Activated CD8-positive, alpha-beta memory T cell treated with anti-CD3 and anti-CD28 coated beads, Interleukin-2, amount 10 ng/mL, durations not matched to agents 7 days and 5 days (primary cell): ENCODE results near the gene PDE8A. TPM values are rescaled to one million over a fixed set of nuclear protein-coding genes. Genes with fewer than 3 reads are reported as not detected.
A peak's percentile ranks its signal among the peaks of the same experiment; 100 is the strongest.

ENCODE experiments used
- ATAC-seq: fragments of 150-1000 bp; cut with Tn5 transposase; one replicate; pipeline ENCODE4 v1.10.0; 2021; ENCODE audit warnings: moderate library complexity
- CTCF ChIA-PET: fragments of 350-600 bp; sonication (Branson Sonifier 250); formaldehyde crosslinking; loops from one replicate; lab custom pipeline; 2021; ENCODE audit warnings: antibody characterized with exemption; lab: Charles Lee
- DNase-seq: peaks from one replicate; pipeline ENCODE4 v3.0.0-alpha.2; 2020
- H3K27ac Mint-ChIP-seq: one replicate; pipeline ENCODE4 v1.8.0; 2021; ENCODE audit warnings: mild to moderate bottlenecking, mixed read lengths
- H3K27me3 Mint-ChIP-seq: one replicate; pipeline ENCODE4 v1.8.0; 2021; ENCODE audit warnings: mixed read lengths
- H3K36me3 Mint-ChIP-seq: one replicate; pipeline ENCODE4 v1.8.0; 2021; ENCODE audit warnings: mild to moderate bottlenecking, mixed read lengths
- H3K4me1 Mint-ChIP-seq: one replicate; pipeline ENCODE4 v1.8.0; 2021; ENCODE audit warnings: mixed read lengths
- H3K4me3 Mint-ChIP-seq: one replicate; pipeline ENCODE4 v1.8.0; 2021; ENCODE audit warnings: mild to moderate bottlenecking, moderate library complexity, mixed read lengths
- H3K9me3 Mint-ChIP-seq: one replicate; pipeline ENCODE4 v1.8.0; 2022; ENCODE audit warnings: low read depth, mixed read lengths
- total RNA-seq, 2 experiments: library from RNA; stranded (reverse); gene quantifications; one replicate each; pipeline ENCODE4 v1.2.3, GENCODE V29; 2021

Gene PDE8A
- total RNA-seq, 2 experiments from 2014 or later: 17.7 to 21.1 TPM

GRCh38 chr15:85108136-85108535 lies 126.5 kb downstream of the PDE8A start:
- Mint-ChIP-seq H3K4me3 (no peak overlapping the region), H3K27me3 (no peaks in the 10 kb centered on the region), H3K9me3 (no peaks in the 10 kb centered on the region), H3K4me1 (no peaks in the 10 kb centered on the region), H3K36me3 (no peaks in the 10 kb centered on the region), H3K27ac (no peak overlapping the region)
- no peak for ATAC-seq
- no peak for DNase-seq
- CTCF ChIA-PET: no interaction called here

GRCh38 chr15:85109333-85109732 lies 127.7 kb downstream of the PDE8A start:
- no peak for ATAC-seq
- no peaks in the 10 kb centered on the region for H3K36me3 Mint-ChIP-seq
- no peak overlapping the region for H3K27ac Mint-ChIP-seq
- H3K4me1 Mint-ChIP-seq: no peaks in the 10 kb centered on the region
- no peaks in the 10 kb centered on the region for H3K27me3 Mint-ChIP-seq
- no peaks in the 10 kb centered on the region for H3K9me3 Mint-ChIP-seq
- no peak for DNase-seq
- no peak overlapping the region for H3K4me3 Mint-ChIP-seq
- CTCF ChIA-PET: no interaction called here

GRCh38 chr15:85112997-85113396 lies 131.3 kb downstream of the PDE8A start:
- Mint-ChIP-seq H3K9me3 (no peaks in the 10 kb centered on the region), H3K36me3 (peaks cover 17% of the 10 kb centered on the region), H3K4me3 (no peak overlapping the region), H3K4me1 (peaks cover 6% of the 10 kb centered on the region), H3K27ac (no peak overlapping the region), H3K27me3 (no peaks in the 10 kb centered on the region)
- DNase-seq (no peak), ATAC-seq (no peak)
- CTCF ChIA-PET: no interaction called here

- Mint-ChIP-seq H3K36me3 (peaks cover 17% of the 10 kb centered on the region), H3K27ac (no peak overlapping the region), H3K27me3 (no peaks in the 10 kb centered on the region), H3K4me1 (peaks cover 6% of the 10 kb centered on the region), H3K4me3 (no peak overlapping the region), H3K9me3 (no peaks in the 10 kb centered on the region)
- ATAC-seq: no peak
- peak; percentile 18 for DNase-seq
- CTCF ChIA-PET: no interaction called here
Measured at GRCh38 chr15:85114886-85115285, 133.2 kb downstream of the PDE8A start.

- CTCF ChIA-PET: no interaction called here
- Mint-ChIP-seq H3K4me3 (no peak overlapping the region), H3K36me3 (peaks cover 17% of the 10 kb centered on the region), H3K4me1 (peaks cover 6% of the 10 kb centered on the region), H3K27ac (no peak overlapping the region), H3K27me3 (no peaks in the 10 kb centered on the region), H3K9me3 (no peaks in the 10 kb centered on the region)
- ATAC-seq: no peak
- peak; percentile 19 for DNase-seq
Measured at GRCh38 chr15:85116066-85116465, 134.4 kb downstream of the PDE8A start.

- H3K27ac Mint-ChIP-seq: no peak overlapping the region
- CTCF ChIA-PET: no interaction called here
Measured at GRCh38 chr15:85116494-85116893, 134.8 kb downstream of the PDE8A start.

GRCh38 chr15:85116925-85117646 lies 135.4 kb downstream of the PDE8A start:
- Mint-ChIP-seq H3K36me3 (peaks cover 19% of the 10 kb centered on the region), H3K27ac (no peak overlapping the region), H3K4me3 (no peak overlapping the region), H3K4me1 (peaks cover 6% of the 10 kb centered on the region), H3K9me3 (no peaks in the 10 kb centered on the region), H3K27me3 (no peaks in the 10 kb centered on the region)
- CTCF ChIA-PET: no interaction called here
- DNase-seq: peak; percentile 29
- ATAC-seq: no peak

More at GRCh38 chr15:85116494-85116893, 134.8 kb downstream of the PDE8A start:
- peaks cover 17% of the 10 kb centered on the region for H3K36me3 Mint-ChIP-seq
- ATAC-seq (no peak), DNase-seq (peak; percentile 27)
- no peaks in the 10 kb centered on the region for H3K9me3 Mint-ChIP-seq
- no peaks in the 10 kb centered on the region for H3K27me3 Mint-ChIP-seq
- H3K4me3 Mint-ChIP-seq: no peak overlapping the region
- H3K4me1 Mint-ChIP-seq: peaks cover 6% of the 10 kb centered on the region

GRCh38 chr15:85118173-85118572 lies 136.5 kb downstream of the PDE8A start:
- no peak for ATAC-seq
- CTCF ChIA-PET: no interaction called here
- no peaks in the 10 kb centered on the region for H3K27me3 Mint-ChIP-seq
- H3K9me3 Mint-ChIP-seq: no peaks in the 10 kb centered on the region
- H3K4me1 Mint-ChIP-seq: peaks cover 6% of the 10 kb centered on the region
- peaks cover 21% of the 10 kb centered on the region for H3K36me3 Mint-ChIP-seq
- peak; percentile 7 for DNase-seq
- no peak overlapping the region for H3K4me3 Mint-ChIP-seq
- H3K27ac Mint-ChIP-seq: no peak overlapping the region

- peaks cover 25% of the 10 kb centered on the region for H3K36me3 Mint-ChIP-seq
- CTCF ChIA-PET: no interaction called here
- no peaks in the 10 kb centered on the region for H3K9me3 Mint-ChIP-seq
- H3K4me3 Mint-ChIP-seq: no peak overlapping the region
- peaks cover 6% of the 10 kb centered on the region for H3K4me1 Mint-ChIP-seq
- no peaks in the 10 kb centered on the region for H3K27me3 Mint-ChIP-seq
- ATAC-seq: no peak
- DNase-seq: peak; percentile 28
- H3K27ac Mint-ChIP-seq: no peak overlapping the region
Measured at GRCh38 chr15:85118581-85118980, 136.9 kb downstream of the PDE8A start.

GRCh38 chr15:85120351-85121113 lies 138.9 kb downstream of the PDE8A start:
- Mint-ChIP-seq H3K27ac (no peak overlapping the region), H3K9me3 (no peaks in the 10 kb centered on the region), H3K4me3 (no peak overlapping the region), H3K4me1 (peaks cover 13% of the 10 kb centered on the region), H3K36me3 (peaks cover 26% of the 10 kb centered on the region), H3K27me3 (no peaks in the 10 kb centered on the region)
- no peak for ATAC-seq
- CTCF ChIA-PET: no interaction called here
- no peak for DNase-seq

GRCh38 chr15:85124173-85124572 lies 142.5 kb downstream of the PDE8A start:
- ATAC-seq (no peak), DNase-seq (no peak)
- Mint-ChIP-seq H3K4me1 (peaks cover 7% of the 10 kb centered on the region), H3K27me3 (no peaks in the 10 kb centered on the region), H3K9me3 (no peaks in the 10 kb centered on the region), H3K4me3 (no peak overlapping the region), H3K27ac (no peak overlapping the region), H3K36me3 (peaks cover 31% of the 10 kb centered on the region)
- CTCF ChIA-PET: no interaction called here

- H3K9me3 Mint-ChIP-seq: no peaks in the 10 kb centered on the region
- CTCF ChIA-PET: no interaction called here
- H3K4me1 Mint-ChIP-seq: peaks cover 7% of the 10 kb centered on the region
- H3K27me3 Mint-ChIP-seq: no peaks in the 10 kb centered on the region
- no peak overlapping the region for H3K4me3 Mint-ChIP-seq
- no peak for DNase-seq
- H3K36me3 Mint-ChIP-seq: peaks cover 38% of the 10 kb centered on the region
- no peak overlapping the region for H3K27ac Mint-ChIP-seq
- no peak for ATAC-seq
Measured at GRCh38 chr15:85125056-85125661, 143.5 kb downstream of the PDE8A start.

GRCh38 chr15:85128621-85129020 lies 147.0 kb downstream of the PDE8A start:
- H3K36me3 Mint-ChIP-seq: peaks cover 53% of the 10 kb centered on the region
- CTCF ChIA-PET: no interaction called here
- no peaks in the 10 kb centered on the region for H3K27me3 Mint-ChIP-seq
- peaks cover 7% of the 10 kb centered on the region for H3K4me1 Mint-ChIP-seq
- ATAC-seq (no peak), DNase-seq (no peak)
- no peak overlapping the region for H3K27ac Mint-ChIP-seq
- H3K9me3 Mint-ChIP-seq: peaks cover 8% of the 10 kb centered on the region
- no peak overlapping the region for H3K4me3 Mint-ChIP-seq

- H3K9me3 Mint-ChIP-seq: peaks cover 8% of the 10 kb centered on the region
- ATAC-seq (no peak), DNase-seq (no peak)
- peaks cover 48% of the 10 kb centered on the region for H3K36me3 Mint-ChIP-seq
- peaks cover 1% of the 10 kb centered on the region for H3K4me1 Mint-ChIP-seq
- no peaks in the 10 kb centered on the region for H3K27me3 Mint-ChIP-seq
- H3K27ac Mint-ChIP-seq: no peak overlapping the region
- CTCF ChIA-PET: no interaction called here
- H3K4me3 Mint-ChIP-seq: no peak overlapping the region
Measured at GRCh38 chr15:85129881-85130280, 148.2 kb downstream of the PDE8A start.
